Activated CD8-positive, alpha-beta T cell treated with anti-CD3 and anti-CD28 coated beads for 36 hours (primary cell): Measurements from ENCODE around the gene RECQL5. TPM values are rescaled to one million over a fixed set of nuclear protein-coding genes. Genes with fewer than 3 reads are reported as not detected.
"Not testable (repeated sequence)": the region's sequence is repeated elsewhere in the genome, so short reads cannot be mapped to it uniquely, and the experiment has no call there.

Experiments
- ATAC-seq: fragments of 200-7000 bp; cut with Tn5 transposase; one replicate; pipeline ENCODE4 v1.10.0; 2021; ENCODE audit warnings: mild to moderate bottlenecking, moderate library complexity
- CTCF ChIA-PET: fragments of 350-600 bp; sonication (Branson Sonifier 250); formaldehyde crosslinking; loops from one replicate; lab custom pipeline; 2021; ENCODE audit warnings: antibody characterized with exemption; lab: Charles Lee
- POLR2A ChIA-PET: fragments of 350-600 bp; sonication (Branson Sonifier 250); formaldehyde crosslinking; loops from one replicate; lab custom pipeline; 2021; ENCODE audit warnings: antibody characterized with exemption; lab: Charles Lee
- DNase-seq: peaks from one replicate; pipeline ENCODE4 v3.0.0-alpha.2; 2020
- H3K27ac Mint-ChIP-seq: one replicate; pipeline ENCODE4 v1.8.0; 2021; ENCODE audit warnings: mild to moderate bottlenecking, mixed read lengths
- H3K27me3 Mint-ChIP-seq: one replicate; pipeline ENCODE4 v1.8.0; 2021; ENCODE audit warnings: mixed read lengths
- H3K36me3 Mint-ChIP-seq: one replicate; pipeline ENCODE4 v1.8.0; 2021; ENCODE audit warnings: low read depth, mixed read lengths
- H3K4me1 Mint-ChIP-seq: one replicate; pipeline ENCODE4 v1.8.0; 2021; ENCODE audit warnings: low read depth, mixed read lengths
- H3K4me3 Mint-ChIP-seq: one replicate; pipeline ENCODE4 v1.8.0; 2021; ENCODE audit warnings: mild to moderate bottlenecking, moderate library complexity, mixed read lengths
- H3K9me3 Mint-ChIP-seq: one replicate; pipeline ENCODE4 v1.8.0; 2021; ENCODE audit warnings: mixed read lengths
- CTCF ChIP-seq: fragments of 200-600 bp; IDR thresholded peaks from one replicate; pipeline ENCODE4 v1.8.0; 2022; ENCODE audit warnings: antibody characterized with exemption, mild to moderate bottlenecking
- intact Hi-C: fragments of 100-400 bp; cut with micrococcal nuclease; formaldehyde crosslinking; loops from one replicate; pipeline ENCODE4 v1.10.0; 2022
- total RNA-seq, 2 experiments: library from RNA; stranded (reverse); gene quantifications; one replicate each; pipeline ENCODE4 v1.2.3, GENCODE V29; 2021

RECQL5 gene
- total RNA-seq, 2 experiments from 2014 or later: 33.3 to 34.2 TPM

- ChIA-PET POLR2A (interaction anchor here (0.6 to 2.2 kb wide), 5 partner anchors 17 to 185 kb away, joined by 3 to 12 read pairs (median 3); partner anchors contain the start of genes GALK1 and TSEN54), CTCF (interaction anchor here (0.8 to 3.4 kb wide), 12 partner anchors 13 to 174 kb away, joined by 3 to 17 read pairs (median 4); partner anchors contain the start of genes SMIM5, TMEM94 and TSEN54)
- peak within 1 kb of the TSS; percentile 68 for H3K4me3 Mint-ChIP-seq
- peak; percentile 82 for DNase-seq
- TF ChIP-seq CTCF: peak; percentile 44
- peak; percentile 52 for ATAC-seq
- peak within 1 kb of the TSS; percentile 70 for H3K27ac Mint-ChIP-seq
- no peaks in the 10 kb centered on the region for H3K36me3 Mint-ChIP-seq
- H3K9me3 Mint-ChIP-seq: no peaks in the 10 kb centered on the region
- intact Hi-C loops: loop anchor here (10.0 kb wide), 1 partner anchor 63 kb away; the partner anchor contains the start of gene LLGL2
- H3K4me1 Mint-ChIP-seq: peaks cover 6% of the 10 kb centered on the region
- H3K27me3 Mint-ChIP-seq: no peaks in the 10 kb centered on the region
Observed at GRCh38 chr17:75587675-75588595, 79.0 kb downstream of the RECQL5 start, which contains the start of gene MYO15B. TSS of gene MYO15B (plus strand) at chr17:75587800. CDS start at chr17:75588058, 258 bp downstream.

GRCh38 chr17:75584849-75585175 lies 82.1 kb downstream of the RECQL5 start:
- intact Hi-C loops: loop anchor here (10.0 kb wide), 1 partner anchor 60 kb away; the partner anchor contains the start of gene LLGL2
- H3K4me3 Mint-ChIP-seq: no peak overlapping the region
- ChIA-PET POLR2A (no interaction called here), CTCF (interaction anchor here (0.8 to 1.2 kb wide), 2 partner anchors 18 to 90 kb away, joined by 3 read pairs; no protein-coding TSS in a partner anchor)
- no peak for TF ChIP-seq CTCF
- H3K27me3 Mint-ChIP-seq: no peaks in the 10 kb centered on the region
- no peak overlapping the region for H3K27ac Mint-ChIP-seq
- DNase-seq: no peak
- peaks cover 14% of the 10 kb centered on the region for H3K4me1 Mint-ChIP-seq
- peaks cover 3% of the 10 kb centered on the region for H3K9me3 Mint-ChIP-seq
- no peak for ATAC-seq
- H3K36me3 Mint-ChIP-seq: no peaks in the 10 kb centered on the region

GRCh38 chr17:75583197-75583596 lies 83.8 kb downstream of the RECQL5 start:
- H3K4me3 Mint-ChIP-seq, H3K27ac Mint-ChIP-seq: not testable (repeated sequence)

GRCh38 chr17:75581121-75581725 lies 85.7 kb downstream of the RECQL5 start:
- not testable (repeated sequence) for H3K4me1 Mint-ChIP-seq
- CTCF ChIA-PET: interaction anchor here (0.9 to 3.1 kb wide), 8 partner anchors 10 to 205 kb away, joined by 3 to 12 read pairs (median 4); partner anchors contain the start of gene SMIM5
- POLR2A ChIA-PET: interaction anchor here (0.9 to 1.3 kb wide), 3 partner anchors 12 to 64 kb away, joined by 3 to 6 read pairs (median 3); partner anchors contain the start of gene TSEN54

More at GRCh38 chr17:75583197-75583596, 83.8 kb downstream of the RECQL5 start:
- H3K9me3 Mint-ChIP-seq, H3K27me3 Mint-ChIP-seq, POLR2A ChIA-PET, ATAC-seq, DNase-seq, H3K36me3 Mint-ChIP-seq: not testable (repeated sequence)
- CTCF ChIA-PET: interaction anchor here (1.0 to 3.1 kb wide), 3 partner anchors 18 to 171 kb away, joined by 4 to 12 read pairs (median 4); no protein-coding TSS in a partner anchor
- intact Hi-C loops: loop anchor here (10.0 kb wide), 1 partner anchor 58 kb away; the partner anchor contains the start of gene LLGL2
- H3K4me1 Mint-ChIP-seq: peaks cover 14% of the 10 kb centered on the region

More at GRCh38 chr17:75581121-75581725, 85.7 kb downstream of the RECQL5 start:
- Mint-ChIP-seq H3K27ac (peak overlapping the region; percentile 62), H3K4me3 (peak overlapping the region; percentile 81)
- DNase-seq (peak; percentile 84), ATAC-seq (peak; percentile 76)
- not testable (repeated sequence) for H3K9me3 Mint-ChIP-seq, H3K27me3 Mint-ChIP-seq, H3K36me3 Mint-ChIP-seq
- intact Hi-C loops: loop anchor here (10.0 kb wide), 1 partner anchor 56 kb away; the partner anchor contains the start of gene LLGL2

Other genes starting within 250 kb of the RECQL5 start
- 10 to 100 TPM; 55.3 to 56.4 TPM for gene TMEM94, start 210.5 kb downstream of the RECQL5 start, total RNA-seq
- gene CASKIN2, start 151.6 kb downstream of the RECQL5 start, total RNA-seq: 1 to 10 TPM; 2.2 to 2.5 TPM
- 10 to 100 TPM; 38.8 to 45.4 TPM for gene TSEN54, start 150.6 kb downstream of the RECQL5 start, total RNA-seq
- 1 to 10 TPM; 7.2 to 7.4 TPM for gene LLGL2, start 141.5 kb downstream of the RECQL5 start, total RNA-seq
- gene MYO15B, start 79.4 kb downstream of the RECQL5 start, total RNA-seq: 10 to 100 TPM; 24.9 to 28.7 TPM
- under 1 TPM; 0.07 to 0.25 TPM for gene SMIM5, start 33.7 kb downstream of the RECQL5 start, total RNA-seq
- 10 to 100 TPM; 73.0 to 75.8 TPM for gene SAP30BP, start 184 bp upstream of the RECQL5 start, total RNA-seq
- gene ITGB4, start 54.3 kb upstream of the RECQL5 start, total RNA-seq: 1 to 10 TPM in 1 of 2 experiments, under 1 TPM in 1; 0.69 to 1.8 TPM
- 10 to 100 TPM; 43.4 to 50.7 TPM for gene GALK1, start 98.0 kb upstream of the RECQL5 start, total RNA-seq
- 10 to 100 TPM; 26.4 to 26.6 TPM for gene UNK, start 117.7 kb upstream of the RECQL5 start, total RNA-seq
- 100 to 1,000 TPM; 136 to 144 TPM for gene UNC13D, start 177.2 kb upstream of the RECQL5 start, total RNA-seq
- gene WBP2, start 188.2 kb upstream of the RECQL5 start, total RNA-seq: 10 to 100 TPM; 54.4 to 58.5 TPM
- gene TRIM47, start 211.4 kb upstream of the RECQL5 start, total RNA-seq: 10 to 100 TPM; 16.6 to 16.8 TPM
- gene TRIM65, start 229.8 kb upstream of the RECQL5 start, total RNA-seq: 10 to 100 TPM; 37.1 to 42.2 TPM
- gene MRPL38, start 237.7 kb upstream of the RECQL5 start, total RNA-seq: 100 to 1,000 TPM; 117 to 126 TPM